Caki2 (cell line): Measurements from ENCODE around the gene COLEC11. TPM values are rescaled to one million over a fixed set of nuclear protein-coding genes. Genes with fewer than 3 reads are reported as not detected.

ENCODE experiments used
- DNase-seq: peaks from one replicate; pipeline ENCODE4 v3.0.0-alpha.2; 2015; ENCODE audit warnings: low read depth
- in situ Hi-C: cut with HindIII; loops from 2 replicates; pipeline ENCODE4 v1.10.0; 2016; ENCODE audit warnings: low sequenced_read_pairs, low pct_unique_long_range_greater_than_20kb, mixed read lengths
- total RNA-seq: library from RNA; depleted of rRNA; stranded (reverse); fragments of >200 nt; shearing (Covaris generic); gene quantifications from 2 replicates; pipeline ENCODE4 v1.2.3, GENCODE V29; 2014; ENCODE audit warnings: low replicate concordance

COLEC11 gene
- total RNA-seq, 1 experiment from 2014 or later: not detected

DNA sequence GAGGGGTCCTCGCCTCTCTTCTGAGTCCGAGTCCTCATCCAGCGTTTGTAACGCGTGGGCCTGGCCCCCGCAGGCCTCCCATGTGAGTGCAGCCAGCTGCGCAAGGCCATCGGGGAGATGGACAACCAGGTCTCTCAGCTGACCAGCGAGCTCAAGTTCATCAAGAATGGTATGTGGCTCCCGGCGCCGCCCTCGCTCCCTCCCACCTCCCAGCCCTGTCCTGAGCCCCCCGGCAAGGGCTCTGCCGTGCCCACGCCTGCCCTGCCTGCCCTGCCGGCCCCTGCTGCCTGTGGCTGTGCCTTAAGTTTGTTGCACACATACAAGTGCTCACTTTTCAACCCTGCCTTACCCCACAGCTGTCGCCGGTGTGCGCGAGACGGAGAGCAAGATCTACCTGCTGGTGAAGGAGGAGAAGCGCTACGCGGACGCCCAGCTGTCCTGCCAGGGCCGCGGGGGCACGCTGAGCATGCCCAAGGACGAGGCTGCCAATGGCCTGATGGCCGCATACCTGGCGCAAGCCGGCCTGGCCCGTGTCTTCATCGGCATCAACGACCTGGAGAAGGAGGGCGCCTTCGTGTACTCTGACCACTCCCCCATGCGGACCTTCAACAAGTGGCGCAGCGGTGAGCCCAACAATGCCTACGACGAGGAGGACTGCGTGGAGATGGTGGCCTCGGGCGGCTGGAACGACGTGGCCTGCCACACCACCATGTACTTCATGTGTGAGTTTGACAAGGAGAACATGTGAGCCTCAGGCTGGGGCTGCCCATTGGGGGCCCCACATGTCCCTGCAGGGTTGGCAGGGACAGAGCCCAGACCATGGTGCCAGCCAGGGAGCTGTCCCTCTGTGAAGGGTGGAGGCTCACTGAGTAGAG lies 48.7 kb downstream of the COLEC11 start:
- in situ Hi-C loops: no loop called here
- no peak for DNase-seq

DNA sequence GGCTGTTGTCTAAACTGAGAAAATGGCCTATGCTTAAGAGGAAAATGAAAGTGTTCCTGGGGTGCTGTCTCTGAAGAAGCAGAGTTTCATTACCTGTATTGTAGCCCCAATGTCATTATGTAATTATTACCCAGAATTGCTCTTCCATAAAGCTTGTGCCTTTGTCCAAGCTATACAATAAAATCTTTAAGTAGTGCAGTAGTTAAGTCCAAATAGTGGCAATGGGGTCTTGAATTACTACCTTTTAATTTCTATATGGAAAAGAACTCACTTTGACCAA lies 49.3 kb downstream of the COLEC11 start:
- no peak for DNase-seq
- in situ Hi-C loops: no loop called here

DNA sequence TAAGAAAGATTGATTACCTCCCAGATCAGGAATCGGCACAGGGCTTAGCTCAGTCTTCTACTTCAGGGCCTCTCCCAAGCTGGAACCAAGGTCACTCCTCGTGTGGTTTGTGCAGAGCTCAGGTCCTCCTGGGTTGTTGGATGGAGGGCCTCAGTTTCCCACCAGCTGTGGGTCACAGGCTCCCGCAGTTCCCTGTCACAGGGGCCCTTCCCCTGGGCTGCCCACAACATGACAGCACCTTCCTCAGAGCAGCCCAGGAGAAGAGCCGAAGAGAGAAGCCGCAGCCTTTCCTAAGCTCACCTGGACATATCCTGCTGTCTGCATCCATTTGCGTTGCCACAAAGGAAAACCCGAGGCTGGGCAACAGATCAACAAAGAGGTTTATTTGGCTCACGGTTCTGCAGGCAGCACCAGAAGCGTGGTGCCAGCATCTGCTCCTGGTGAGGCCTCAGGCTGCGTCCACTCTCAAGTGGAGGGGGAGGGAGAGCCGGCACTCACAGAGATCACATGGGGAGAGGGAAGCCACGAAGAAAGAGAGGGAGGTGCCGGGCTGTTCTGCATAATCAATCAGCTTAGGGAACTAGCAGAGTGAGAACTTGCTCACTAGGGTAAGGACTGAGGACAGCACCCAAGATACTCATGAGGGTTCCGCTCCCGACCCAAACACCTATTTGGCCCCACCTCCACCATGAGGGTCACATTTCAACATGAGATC lies 50.1 kb downstream of the COLEC11 start:
- in situ Hi-C loops: no loop called here
- DNase-seq: no peak

DNA sequence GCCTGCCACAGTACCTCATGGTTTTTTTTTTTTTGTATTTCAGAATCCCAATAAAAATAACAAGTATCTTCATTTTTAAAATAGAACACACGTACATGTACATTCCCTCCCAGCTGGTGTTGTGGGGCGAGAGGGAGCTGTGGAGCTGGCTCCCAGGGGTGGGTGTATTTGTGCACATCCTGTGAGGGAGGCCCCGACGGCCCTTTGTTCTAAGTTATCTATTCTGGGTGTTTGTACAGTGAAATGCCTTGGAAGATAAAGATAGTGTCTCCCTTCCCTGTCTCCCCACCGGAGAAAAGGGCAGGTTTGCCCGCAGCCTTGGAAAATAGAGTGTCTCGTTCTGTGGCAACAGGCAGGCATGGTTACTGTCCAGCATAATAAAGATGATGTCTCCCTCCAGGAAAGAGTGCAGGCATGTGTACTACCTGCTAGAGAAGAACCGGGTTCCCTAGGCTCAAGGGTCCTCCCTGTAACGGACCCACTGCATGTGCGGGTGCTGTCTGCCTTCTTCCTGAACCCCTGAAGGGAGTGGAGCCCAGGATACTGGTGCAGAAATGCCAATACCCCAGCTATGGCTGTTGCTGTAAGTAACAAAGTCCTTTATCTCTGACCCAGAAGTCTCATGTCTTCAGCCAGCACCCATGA lies 51.0 kb downstream of the COLEC11 start:
- in situ Hi-C loops: no loop called here
- no peak for DNase-seq

DNA sequence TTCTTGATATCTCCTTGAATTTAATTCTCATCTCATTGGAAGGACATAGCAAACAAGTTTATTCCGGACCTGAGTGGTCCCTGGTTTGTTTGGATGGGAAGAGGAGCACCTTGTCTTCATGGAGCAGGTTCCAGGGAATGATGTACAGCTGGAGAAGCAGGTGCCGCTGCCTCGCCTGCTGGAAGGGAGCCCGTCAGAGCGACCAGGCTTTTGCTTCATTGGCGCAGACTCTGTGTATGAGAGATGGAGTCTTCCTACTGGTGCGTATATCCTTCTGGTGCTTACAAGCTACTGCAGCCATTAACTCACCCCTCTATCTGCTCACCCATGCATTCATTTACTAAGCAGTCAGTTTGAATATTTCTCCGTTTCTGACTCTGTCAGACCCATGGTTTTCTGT lies 51.5 kb downstream of the COLEC11 start:
- in situ Hi-C loops: no loop called here
- no peak for DNase-seq

DNA sequence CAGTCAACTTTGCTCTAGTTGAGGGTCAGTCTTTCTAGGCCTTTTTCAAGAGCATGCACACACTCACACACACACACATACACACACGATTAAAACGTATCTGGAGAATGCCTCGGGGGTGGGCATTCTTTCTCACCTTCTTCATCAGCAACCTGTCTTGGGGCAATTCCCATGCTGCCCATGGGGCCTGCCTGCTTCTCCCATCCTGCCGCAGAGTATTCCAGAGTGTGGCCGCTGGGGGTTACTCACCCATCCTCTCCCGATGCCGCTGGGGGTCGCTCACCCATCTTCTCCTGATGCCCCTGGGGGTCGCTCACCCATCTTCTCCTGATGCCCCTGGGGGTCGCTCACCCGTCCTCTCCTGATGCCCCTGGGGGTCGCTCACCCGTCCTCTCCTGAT lies 52.3 kb downstream of the COLEC11 start:
- no peak for DNase-seq
- in situ Hi-C loops: no loop called here

DNA sequence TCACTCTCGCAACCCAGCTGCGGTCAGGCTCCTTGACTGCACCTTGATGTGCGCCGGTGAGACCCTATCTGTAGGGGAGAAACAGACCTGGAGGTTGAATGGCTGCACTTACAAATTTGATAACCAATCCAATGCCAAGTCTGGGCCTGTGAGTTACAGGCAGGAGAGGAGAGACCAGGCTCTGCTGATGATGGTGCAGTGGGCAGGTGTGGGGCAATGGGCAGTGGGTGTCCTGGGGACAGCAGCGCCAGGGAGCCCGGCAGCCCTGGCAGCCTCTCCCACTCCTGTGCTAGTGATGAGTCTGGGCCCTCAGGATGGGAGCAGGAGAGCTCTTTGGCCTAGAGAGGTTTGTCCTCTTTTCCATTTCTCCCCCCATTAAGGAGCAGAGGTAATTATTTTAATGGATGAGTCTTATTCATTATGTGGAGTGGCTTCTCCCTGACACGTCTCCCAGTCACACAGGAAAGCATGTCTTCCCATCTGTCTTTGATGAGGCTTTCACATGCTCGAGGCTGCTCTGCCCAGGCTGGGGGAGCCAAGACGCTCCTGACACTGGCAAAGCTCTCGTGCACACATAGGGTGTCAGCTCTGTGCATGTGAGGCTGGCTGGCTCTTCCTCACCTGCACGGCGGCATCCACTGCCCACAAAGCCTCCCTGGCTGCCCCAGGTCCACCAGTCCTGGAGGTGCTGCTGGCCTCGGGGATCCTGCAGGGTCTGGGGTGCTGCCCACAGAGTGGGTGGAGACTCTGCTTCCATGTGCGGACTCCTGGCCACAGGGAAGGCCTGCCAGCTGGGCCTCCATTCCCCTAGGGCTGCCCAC lies 53.1 kb downstream of the COLEC11 start:
- in situ Hi-C loops: no loop called here

DNA sequence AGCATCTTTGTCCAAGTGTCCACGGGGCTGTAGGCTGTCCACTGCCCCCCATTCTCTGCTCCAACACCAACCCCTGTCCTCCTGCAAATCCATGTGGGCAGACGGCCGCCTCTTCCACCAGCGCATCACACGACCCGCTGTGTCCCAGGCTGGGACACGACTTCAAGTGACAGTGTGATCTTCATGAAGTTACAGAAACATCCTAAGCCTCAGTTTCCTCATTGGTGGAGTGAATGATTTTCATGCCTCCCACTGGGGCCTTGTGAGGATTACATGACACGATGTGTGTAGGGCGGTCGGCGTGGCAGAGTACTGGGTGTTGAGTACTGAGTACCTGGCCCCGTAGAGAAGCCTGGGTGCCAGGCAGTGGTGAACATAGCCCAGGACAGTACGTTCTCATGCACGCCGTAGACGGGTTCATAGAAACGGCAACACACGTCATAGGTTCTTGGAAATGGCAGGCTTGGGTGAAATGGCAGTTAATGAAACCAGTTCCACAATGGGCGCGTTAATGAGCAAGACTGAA lies 53.8 kb downstream of the COLEC11 start:
- in situ Hi-C loops: no loop called here
- no peak for DNase-seq

More for the DNA sequence above, 53.1 kb downstream of the COLEC11 start:
- DNase-seq: no peak

DNA sequence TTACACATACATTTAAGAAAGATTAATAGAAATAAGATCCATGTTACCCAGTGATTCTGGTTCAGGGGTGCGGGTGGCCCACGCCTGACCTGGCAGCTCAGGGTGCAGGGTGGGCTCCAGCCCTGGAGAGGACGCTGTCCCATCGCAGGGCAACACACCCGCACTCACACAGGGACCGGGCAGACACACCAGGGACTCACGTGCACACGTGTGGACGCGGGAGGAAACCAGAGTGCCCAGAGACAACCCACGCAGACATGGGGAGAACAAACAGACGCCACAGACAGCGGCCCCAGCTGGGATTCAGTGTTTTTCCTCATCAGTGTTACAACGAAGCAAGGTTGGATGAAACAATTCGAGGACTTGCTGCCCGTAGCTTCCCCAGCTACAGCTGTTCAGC lies 54.7 kb downstream of the COLEC11 start:
- in situ Hi-C loops: no loop called here
- DNase-seq: no peak

DNA sequence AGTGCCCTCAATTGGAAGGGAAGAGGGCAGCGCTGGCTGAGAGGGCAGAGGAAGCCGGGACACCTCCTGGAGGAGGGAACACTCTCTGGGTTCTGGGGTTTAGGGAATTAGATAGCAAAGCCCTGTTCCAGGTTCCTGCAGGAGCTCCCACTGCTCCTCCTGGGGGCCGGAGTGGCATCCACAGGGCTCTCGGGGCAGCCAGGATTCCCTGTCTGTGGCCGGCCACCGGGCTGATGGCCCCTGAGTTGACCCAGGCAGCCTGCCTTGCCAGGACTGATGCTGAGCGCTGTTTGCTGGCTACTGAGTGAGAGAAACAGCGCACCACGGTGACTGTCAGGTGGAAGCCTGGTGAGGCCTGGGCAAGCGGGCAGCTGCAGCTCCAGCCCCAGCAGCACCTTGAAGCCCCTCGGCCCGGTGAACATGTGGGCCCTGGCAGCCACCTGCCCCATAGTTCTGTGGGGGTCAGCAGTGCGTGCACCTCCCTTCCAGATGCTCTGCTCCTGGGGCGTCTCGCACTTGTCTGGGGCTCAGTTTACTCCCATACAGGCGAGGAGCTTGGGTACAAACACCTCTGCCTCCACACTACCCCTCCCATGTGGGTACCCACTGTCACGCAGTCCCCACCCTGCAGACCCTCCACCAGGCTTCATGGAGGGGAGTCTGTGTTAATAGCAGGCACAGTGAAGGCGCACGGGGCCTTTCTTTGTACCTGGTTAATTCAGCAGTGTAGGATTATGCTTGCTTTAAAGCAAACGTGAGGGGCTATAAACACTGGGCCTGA lies 55.4 kb downstream of the COLEC11 start:
- in situ Hi-C loops: no loop called here
- DNase-seq: no peak

DNA sequence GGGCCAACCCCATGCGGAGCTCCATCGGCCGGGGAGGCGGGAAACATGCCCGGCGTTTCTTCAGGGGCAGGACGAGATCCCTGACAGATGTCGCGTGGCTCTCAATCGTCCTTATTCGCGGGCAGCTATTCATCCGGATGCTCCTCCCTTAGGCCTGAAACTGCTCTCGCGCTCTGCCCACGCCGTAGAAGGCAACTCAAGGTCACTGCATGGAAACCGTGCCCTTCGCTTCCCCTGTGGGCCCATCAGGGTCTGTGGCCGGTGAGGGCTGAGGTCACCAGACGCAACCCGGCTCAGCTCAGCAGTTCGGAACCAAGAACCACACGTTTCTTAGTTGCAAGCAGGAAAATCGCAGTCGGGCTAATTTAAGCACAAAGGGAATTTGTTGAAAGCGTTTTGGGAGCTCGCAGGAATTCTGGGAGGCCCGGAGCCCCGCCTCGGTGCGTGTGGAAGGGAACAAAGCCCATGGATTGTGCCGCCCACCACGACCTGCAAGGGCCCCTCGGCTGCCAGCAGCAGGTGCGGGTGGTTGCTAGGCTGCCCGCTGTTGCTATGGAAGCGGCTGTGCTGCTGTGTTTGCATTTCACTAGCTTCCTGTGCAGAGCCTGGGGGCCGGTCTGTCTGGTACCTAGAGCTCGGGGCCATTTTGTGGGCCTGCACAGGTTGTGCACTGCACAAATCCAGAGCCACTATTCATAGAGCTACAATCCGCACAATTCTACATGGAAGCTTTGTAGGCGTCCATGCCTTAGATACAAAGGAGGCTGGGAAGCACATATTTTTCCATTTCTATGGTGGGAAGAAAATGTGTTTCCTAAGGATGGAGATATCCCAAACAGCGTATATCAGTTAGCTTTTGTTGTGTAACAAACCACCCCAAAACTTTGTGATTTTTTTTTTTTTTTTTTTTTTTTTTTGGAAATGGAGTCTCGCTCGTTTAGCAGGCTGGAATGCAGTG lies 57.1 kb downstream of the COLEC11 start:
- DNase-seq: no peak
- in situ Hi-C loops: no loop called here

DNA sequence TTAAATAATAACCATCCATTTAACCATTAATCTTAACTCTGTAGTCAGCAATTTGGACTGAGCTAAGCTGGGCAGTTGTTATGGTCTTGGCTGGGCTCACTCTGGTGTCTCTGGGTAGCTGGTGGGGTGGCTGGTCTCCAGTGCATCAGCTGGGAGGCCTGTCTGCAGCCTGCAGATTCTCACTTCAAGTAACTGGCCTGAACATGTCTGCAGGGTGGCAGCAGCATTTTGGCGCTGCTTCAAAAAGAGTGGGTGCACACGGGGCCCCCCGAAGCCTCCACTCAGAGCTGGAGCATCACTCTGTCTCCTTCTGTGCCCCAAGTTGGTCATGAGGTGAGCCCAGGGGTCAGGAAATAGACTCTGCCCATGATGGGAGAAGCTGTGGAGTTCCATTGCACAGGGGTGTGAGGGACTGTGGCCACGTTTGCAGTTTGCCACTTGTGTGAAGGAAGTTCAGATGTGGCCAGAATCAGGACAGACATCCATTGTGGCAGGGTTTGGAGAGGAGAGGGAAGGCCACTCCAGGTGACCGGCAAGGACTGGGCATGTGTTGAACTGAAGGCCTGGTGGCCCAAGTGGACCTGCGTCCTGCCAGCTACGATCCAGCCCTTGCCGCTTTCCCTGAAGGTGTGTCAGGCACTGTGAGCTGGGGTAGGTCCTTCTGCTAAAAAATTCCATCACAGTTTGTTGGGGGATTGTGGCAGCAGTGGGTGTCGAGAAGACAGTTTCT lies 58.1 kb downstream of the COLEC11 start:
- in situ Hi-C loops: no loop called here
- no peak for DNase-seq

DNA sequence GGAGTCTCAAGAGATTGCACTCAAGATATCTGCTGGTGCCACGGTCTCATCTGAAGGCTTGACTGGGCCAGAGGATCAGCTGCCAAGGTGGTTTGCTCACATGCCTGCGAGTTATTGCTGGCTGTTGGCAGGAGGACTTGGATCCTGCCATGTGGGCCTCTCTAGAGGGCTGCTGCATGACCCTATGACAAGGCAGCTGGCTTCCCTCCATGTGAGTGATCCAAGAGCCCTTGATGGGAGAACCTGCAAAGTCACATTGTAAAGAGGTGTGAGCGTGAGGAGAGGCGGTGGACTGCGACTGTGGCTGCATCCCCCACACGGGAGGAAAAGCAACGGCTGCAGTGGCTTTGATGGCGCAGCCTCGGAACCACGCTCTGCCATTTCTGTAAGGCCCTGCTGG lies 59.1 kb downstream of the COLEC11 start:
- no peak for DNase-seq
- in situ Hi-C loops: no loop called here

DNA sequence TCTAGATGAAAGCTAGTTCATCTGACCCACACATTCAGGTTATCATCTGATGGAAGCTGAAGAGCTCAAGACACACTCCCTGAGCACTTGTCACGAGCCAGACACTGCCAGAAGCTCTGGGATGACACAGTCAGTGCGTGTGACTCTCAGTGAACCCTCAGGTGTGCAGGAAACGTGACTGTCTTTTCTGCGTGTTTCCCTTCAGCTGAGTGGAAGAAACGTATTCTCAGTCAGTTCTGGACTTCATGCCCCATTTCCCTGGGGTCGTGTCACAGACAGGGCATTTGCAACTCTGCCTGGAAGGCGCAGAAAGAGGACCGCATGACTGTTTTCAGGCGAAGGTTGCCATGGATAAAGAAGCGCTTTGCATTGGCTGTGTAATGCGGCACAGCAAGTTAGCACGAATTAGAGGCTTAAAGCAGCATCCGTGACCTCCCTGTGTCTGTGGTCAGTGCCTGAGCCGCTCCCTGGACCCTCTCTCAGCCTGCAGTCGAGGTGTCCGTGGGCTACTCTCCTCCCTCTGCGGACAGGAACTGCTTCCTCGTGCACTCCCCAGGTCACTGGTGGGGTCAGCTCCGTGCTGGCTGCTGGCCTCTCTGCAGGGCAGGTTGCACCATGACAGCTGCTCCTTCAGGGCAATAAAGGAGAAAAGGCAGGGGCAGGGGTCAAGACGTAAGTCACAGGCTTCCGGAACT lies 59.8 kb downstream of the COLEC11 start:
- in situ Hi-C loops: no loop called here
- no peak for DNase-seq

DNA sequence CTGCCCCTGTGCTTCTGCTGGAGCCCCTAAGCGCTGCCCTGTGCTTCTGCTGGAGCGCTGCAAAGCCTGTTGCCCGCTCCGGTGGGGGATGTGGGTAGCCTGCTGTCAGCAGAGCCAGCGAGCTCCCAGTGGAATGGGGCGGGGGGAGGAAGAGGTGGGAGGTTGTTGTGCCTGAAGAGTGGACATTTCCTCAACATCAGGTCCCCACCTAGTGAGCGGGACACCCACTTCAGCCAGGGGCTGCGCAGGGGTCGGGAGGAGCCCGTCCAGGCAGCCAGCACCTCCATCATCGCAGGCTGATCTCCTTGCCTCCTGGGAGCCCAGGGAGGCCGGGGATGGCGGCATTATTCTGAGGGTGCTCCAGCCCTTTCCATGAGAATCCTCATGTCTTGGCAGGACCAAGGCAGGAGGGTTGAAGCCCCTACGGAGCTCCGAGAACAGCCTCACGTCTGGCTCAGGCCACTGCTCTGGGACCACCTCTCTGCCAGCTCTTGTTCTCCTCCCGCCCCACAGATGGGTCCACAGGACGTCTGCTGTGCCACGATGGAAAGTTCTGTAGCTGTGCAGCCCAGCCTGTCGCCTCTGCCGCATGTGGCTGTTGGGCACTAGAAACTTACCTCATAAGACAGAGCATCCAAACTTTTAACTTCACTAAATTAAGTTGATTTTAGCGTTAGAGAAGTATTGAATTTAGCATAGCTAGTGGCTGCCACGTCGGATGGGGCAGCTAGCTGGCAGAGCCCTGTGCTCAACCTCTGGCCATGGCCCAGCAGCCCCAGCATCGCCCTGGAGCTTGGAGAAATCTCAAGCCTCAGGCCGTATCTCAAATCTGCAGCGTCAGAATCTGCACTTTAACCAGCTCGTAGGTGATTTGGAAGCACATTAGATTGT lies 61.2 kb downstream of the COLEC11 start:
- in situ Hi-C loops: no loop called here

More for the DNA sequence above, 61.2 kb downstream of the COLEC11 start:
- no peak for DNase-seq
